ENCODE measurements around the gene IL25. TPM values are rescaled to one million over a fixed set of nuclear protein-coding genes. Genes with fewer than 3 reads are reported as not detected.

IL25 gene
- total RNA-seq, 1 donor from 2014 or later, result not detected

DNA sequence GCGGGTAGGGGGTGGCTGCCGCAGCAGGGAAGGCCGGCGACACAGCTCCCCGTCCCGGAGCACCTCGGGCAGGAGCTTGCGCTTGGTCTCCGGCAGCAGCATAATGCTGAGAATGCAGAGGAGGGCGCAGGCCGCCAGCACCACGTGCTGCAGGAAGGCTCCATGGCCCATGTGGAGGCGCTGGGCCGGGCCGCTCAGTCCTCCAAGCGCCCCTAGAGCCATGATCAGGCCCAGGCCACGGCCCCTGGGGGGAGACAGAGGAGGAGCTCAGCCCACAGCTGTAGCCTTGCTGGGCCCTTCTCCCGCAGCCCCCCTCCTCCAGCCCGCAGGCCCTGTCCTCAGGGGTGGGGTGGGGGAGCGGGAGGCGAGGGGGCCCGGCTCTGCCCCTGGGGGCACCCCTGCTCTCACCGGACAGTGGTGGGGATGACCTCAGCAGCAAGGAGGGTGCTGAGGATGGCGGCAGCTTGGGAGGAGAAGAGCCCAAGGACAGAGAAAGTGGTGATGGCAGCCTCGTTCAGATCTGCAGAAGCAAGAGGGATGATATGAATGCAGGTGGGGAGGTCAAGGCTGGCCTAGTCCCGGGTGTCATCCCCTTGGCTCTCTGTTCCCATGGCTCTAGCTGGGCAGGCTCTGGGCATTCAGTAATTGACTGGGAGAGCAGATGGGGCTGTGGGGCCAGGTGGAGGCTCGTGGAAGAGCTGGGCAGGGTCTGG, 25.8 kb upstream of the IL25 start:
- no peak for DNase-seq (ENCODE audit: low read depth, low spot score)
- H3K27ac Mint-ChIP-seq (ENCODE audit: unreplicated experiment), result no peak overlapping the region
- peaks cover 15% of the 10 kb centered on the region for H3K27me3 Mint-ChIP-seq (ENCODE audit: low read depth)
- H3K9me3 Mint-ChIP-seq, result peaks cover 13% of the 10 kb centered on the region
- H3K36me3 Mint-ChIP-seq (ENCODE audit: low read depth), result peaks cover 11% of the 10 kb centered on the region
- no peak overlapping the region for H3K4me3 Mint-ChIP-seq
- TF ChIP-seq CTCF (conservative IDR thresholded peaks at IDR 0.05), result no peak
- H3K4me1 Mint-ChIP-seq, result peaks cover 13% of the 10 kb centered on the region

GRCh38 chr14:23347406-23348296, 25.0 kb upstream of the IL25 start:
- TF ChIP-seq CTCF (conservative IDR thresholded peaks at IDR 0.05), result no peak
- H3K9me3 Mint-ChIP-seq, result peaks cover 13% of the 10 kb centered on the region
- no peak overlapping the region for H3K4me3 Mint-ChIP-seq
- H3K27ac Mint-ChIP-seq (ENCODE audit: unreplicated experiment), result no peak overlapping the region
- peaks cover 13% of the 10 kb centered on the region for H3K4me1 Mint-ChIP-seq
- DNase-seq (ENCODE audit: low read depth, low spot score), result no peak
- peaks cover 15% of the 10 kb centered on the region for H3K27me3 Mint-ChIP-seq (ENCODE audit: low read depth)
- H3K36me3 Mint-ChIP-seq (ENCODE audit: low read depth), result peaks cover 11% of the 10 kb centered on the region

DNA sequence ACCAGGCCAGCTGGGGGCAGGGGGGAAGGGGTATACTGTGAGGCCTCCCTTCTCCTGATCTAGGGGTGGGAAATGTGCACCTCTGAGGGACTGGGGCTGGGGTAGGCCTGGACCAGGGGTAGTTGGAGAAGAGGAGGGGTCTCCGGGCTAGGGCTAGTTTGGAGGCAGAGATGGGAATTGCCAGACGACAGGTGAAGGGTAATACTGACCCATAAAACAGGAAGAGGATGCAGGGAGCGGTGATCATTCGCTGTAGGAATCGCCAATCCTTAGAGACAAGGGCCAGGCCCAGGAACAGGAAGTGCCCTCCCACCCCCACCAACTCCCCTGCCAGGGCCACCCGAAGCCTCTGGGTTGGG, 24.3 kb upstream of the IL25 start:
- H3K36me3 Mint-ChIP-seq (ENCODE audit: low read depth), result peaks cover 11% of the 10 kb centered on the region
- peaks cover 19% of the 10 kb centered on the region for H3K4me1 Mint-ChIP-seq
- H3K27me3 Mint-ChIP-seq (ENCODE audit: low read depth), result peaks cover 20% of the 10 kb centered on the region
- TF ChIP-seq CTCF (conservative IDR thresholded peaks at IDR 0.05), result no peak
- H3K9me3 Mint-ChIP-seq, result peaks cover 10% of the 10 kb centered on the region
- H3K4me3 Mint-ChIP-seq, result no peak overlapping the region
- no peak overlapping the region for H3K27ac Mint-ChIP-seq (ENCODE audit: unreplicated experiment)
- DNase-seq (ENCODE audit: low read depth, low spot score), result no peak

DNA sequence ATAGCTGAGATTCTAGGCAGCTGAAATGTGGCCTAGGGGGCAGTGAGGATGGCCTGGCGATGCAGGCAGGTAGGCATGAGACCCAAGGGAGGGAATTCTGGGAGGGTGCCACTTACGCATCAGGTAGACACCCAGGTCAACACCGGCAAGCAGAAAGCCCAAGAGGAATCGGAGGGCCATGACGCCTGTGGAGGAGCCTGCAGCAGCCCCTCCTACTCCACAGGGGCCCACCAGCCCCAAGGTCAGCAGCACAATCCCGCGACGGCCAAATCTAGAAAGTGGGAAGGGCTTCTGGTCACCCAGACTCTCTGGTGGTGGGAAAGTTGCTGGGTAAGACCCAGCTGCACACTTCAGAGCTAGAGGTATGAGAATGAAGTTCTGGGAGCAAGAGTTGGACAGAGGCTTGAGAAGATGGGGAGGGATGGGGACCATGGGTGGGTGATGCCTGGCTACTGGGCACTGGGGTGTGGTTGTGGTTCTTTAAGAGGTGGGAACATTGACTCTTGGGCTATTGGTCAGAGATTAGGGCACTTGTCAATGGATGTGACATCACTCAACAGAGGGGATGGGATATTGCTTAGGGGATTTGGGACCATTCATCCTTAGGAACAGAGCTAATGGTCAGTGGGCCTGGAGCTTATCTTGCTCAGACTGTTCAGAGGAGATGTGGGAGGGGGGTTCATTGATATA, 23.3 kb upstream of the IL25 start:
- no peak overlapping the region for H3K27ac Mint-ChIP-seq (ENCODE audit: unreplicated experiment)
- TF ChIP-seq CTCF (conservative IDR thresholded peaks at IDR 0.05), result no peak
- H3K36me3 Mint-ChIP-seq (ENCODE audit: low read depth), result peaks cover 11% of the 10 kb centered on the region
- H3K4me1 Mint-ChIP-seq, result peaks cover 29% of the 10 kb centered on the region
- H3K27me3 Mint-ChIP-seq (ENCODE audit: low read depth), result peaks cover 30% of the 10 kb centered on the region
- no peak for DNase-seq (ENCODE audit: low read depth, low spot score)
- H3K9me3 Mint-ChIP-seq, result peaks cover 10% of the 10 kb centered on the region
- H3K4me3 Mint-ChIP-seq, result peak overlapping the region; percentile 83

- peak; percentile 36 for DNase-seq (ENCODE audit: low read depth, low spot score)
- H3K9me3 Mint-ChIP-seq, result peaks cover 10% of the 10 kb centered on the region
- peak overlapping the region; percentile 84 for H3K4me3 Mint-ChIP-seq
- H3K27me3 Mint-ChIP-seq (ENCODE audit: low read depth), result peaks cover 32% of the 10 kb centered on the region
- H3K4me1 Mint-ChIP-seq, result peaks cover 32% of the 10 kb centered on the region
- H3K27ac Mint-ChIP-seq (ENCODE audit: unreplicated experiment), result no peak overlapping the region
- peaks cover 15% of the 10 kb centered on the region for H3K36me3 Mint-ChIP-seq (ENCODE audit: low read depth)
- peak; percentile 28 for TF ChIP-seq CTCF (conservative IDR thresholded peaks at IDR 0.05)
These were observed 20.7 kb upstream of the IL25 start for GRCh38 chr14:23351681-23352505.
